Ovary (tissue), 9 donors: ENCODE measurements around the gene PEAK1. TPM values are rescaled to one million over a fixed set of nuclear protein-coding genes. Genes with fewer than 3 reads are reported as not detected.

Source experiments
- DNase-seq, 5 donors: peaks; one replicate each; pipeline ENCODE4 v3.0.0-alpha.2; 2019 to 2020
- H3K27ac ChIP-seq, 2 donors: fragments of 200-600 bp; one replicate each; pipeline versions ENCODE4 v1.5.1 to v1.8.0; 2019 to 2022
- H3K27me3 ChIP-seq: fragments of 200-600 bp; one replicate; pipeline ENCODE4 v1.8.0; 2022
- H3K36me3 ChIP-seq: fragments of 200-600 bp; sonication (generic); one replicate; pipeline ENCODE4 v1.5.1; 2019
- H3K4me1 ChIP-seq: one replicate; pipeline ENCODE4 v1.8.1; 2013; ENCODE audit warnings: mild to moderate bottlenecking, moderate library complexity; ENCODE audit not compliant: insufficient read depth
- H3K4me3 ChIP-seq: fragments of 200-600 bp; sonication (generic); one replicate; pipeline ENCODE4 v1.5.1; 2017
- H3K9me3 ChIP-seq, 2 donors: fragments of 200-600 bp in 1 of 2; sonication (generic) in 1 of 2; one replicate each; pipeline versions ENCODE4 v1.5.1 to v1.8.1; 2013 to 2019; ENCODE audit warnings: mild to moderate bottlenecking in 1 of 2, moderate library complexity in 1 of 2
- CTCF ChIP-seq, 3 donors: fragments of 450-650 bp in 2 of 3; fragments of 200-600 bp in 1 of 3; IDR thresholded peaks; one replicate each; pipeline versions ENCODE4 v1.5.1 to v1.8.0; 2016 to 2022; ENCODE audit warnings: antibody characterized with exemption in 3 of 3, mild to moderate bottlenecking in 1 of 3
- EP300 ChIP-seq: sonication (generic); formaldehyde crosslinking; IDR thresholded peaks from one replicate; pipeline ENCODE4 v1.6.1; 2017; ENCODE audit warnings: antibody characterized with exemption
- POLR2A ChIP-seq: fragments of 450-650 bp; IDR thresholded peaks from one replicate; pipeline ENCODE4 v1.6.1; 2017; ENCODE audit warnings: antibody characterized with exemption, mild to moderate bottlenecking, moderate library complexity
- WGBS, 3 donors: extraction: QIAGEN DNeasy Blood & Tissue Kit in 1 of 3; methylation state at CpG; one replicate each; pipeline versions ENCODE4 v1.1.5 to v1.1.7; 2013 to 2017; 5-methylcytosine and 5-hydroxymethylcytosine counted together
- intact Hi-C, 4 donors: fragments of 100-400 bp; cut with DNase I; formaldehyde crosslinking; loops; one replicate each; pipeline versions ENCODE4 v1.11.0 to v1.15.1; 2022 to 2023
- polyA plus RNA-seq, 2 donors: library from polyadenylated mRNA; stranded (reverse); fragments of 200-250 nt in 1 of 2; fragments of 350-450 nt in 1 of 2; fragmentation: Illumina TruSeq in 1 of 2; extraction: RNeasy Lipid Tissue Mini Kit (QIAGEN cat#74804) in 1 of 2; gene quantifications; one replicate each; pipeline ENCODE4 v1.2.3, GENCODE V29; 2013 to 2014
- total RNA-seq, 7 donors: library from RNA; depleted of rRNA in 2 of 7; stranded (reverse); fragments of >200 nt in 2 of 7; fragmentation: NEBNext Ultra II Directional in 3 of 7; extraction: Animal tissue kit (Norgen Biotek cat#: 25700) in 3 of 7; gene quantifications; one replicate each; pipeline versions ENCODE4 v1.1.0 to v1.2.4, GENCODE V29; 2016 to 2023
- donor health status: DM: no; HTN: no; CAD: no; lungs with moderate emphysema.
- donor health status: DM: no; HTN: no; CAD: no.
- donor health status: Bipolar disorder and iron deficiency.
- donor health status: DM: yes; HTN: yes; CAD: no.
- donor health status: DM: no; HTN: no; CAD: no.
- donor health status: DM: yes; HTN: yes; CAD: no.

The PEAK1 gene
- total and polyA plus RNA-seq, 9 donors = 6.6 to 48.4 (median 41.4) TPM

- DNase-seq = no peak
- H3K27ac ChIP-seq = no peak overlapping the region
- no peaks in the 10 kb centered on the region for H3K4me1 ChIP-seq
- H3K4me3 ChIP-seq = no peak overlapping the region
- 97 to 99% (median 98%) methylated on average over 2 of the region's 2 CpGs for WGBS, 3 donors
- no peaks in the 10 kb centered on the region for H3K9me3 ChIP-seq
- TF ChIP-seq CTCF (IDR thresholded peaks at IDR 0.05) (no peak), EP300 (no peak), POLR2A (no peak)
- no peaks in the 10 kb centered on the region for H3K36me3 ChIP-seq
- no peaks in the 10 kb centered on the region for H3K27me3 ChIP-seq
- intact Hi-C loops = no loop called here
Observed at GRCh38 chr15:77138167-77138522, 281.8 kb downstream of the PEAK1 start.

DNA sequence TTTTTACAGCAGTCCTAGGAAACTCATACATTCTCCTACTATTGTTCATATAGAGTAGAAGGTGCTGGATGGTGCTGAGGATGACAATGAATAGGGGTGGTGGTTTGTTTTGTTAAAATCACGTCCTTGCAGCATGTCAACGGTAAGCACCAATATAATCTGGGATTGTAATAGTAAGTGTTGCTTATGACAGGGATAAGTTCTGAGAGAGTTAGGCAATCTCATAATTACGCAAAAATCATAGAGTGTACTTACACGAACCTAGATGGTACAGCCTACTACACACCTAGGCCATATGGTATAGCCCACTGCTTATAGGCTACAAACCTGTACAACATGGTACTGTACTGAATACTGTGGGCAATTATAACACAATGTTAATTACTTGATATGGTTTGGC is 284.7 kb downstream of the PEAK1 start:
- TF ChIP-seq POLR2A (no peak), EP300 (no peak), CTCF (IDR thresholded peaks at IDR 0.05) (no peak)
- Histone ChIP-seq H3K36me3 (no peaks in the 10 kb centered on the region), H3K4me3 (no peak overlapping the region), H3K27ac (no peak overlapping the region), H3K4me1 (no peaks in the 10 kb centered on the region), H3K27me3 (no peaks in the 10 kb centered on the region), H3K9me3 (no peaks in the 10 kb centered on the region)
- intact Hi-C loops = no loop called here
- no peak for DNase-seq
- 94 to 97% (median 97%) methylated on average over 4 of the region's 4 CpGs for WGBS, 3 donors

- no peaks in the 10 kb centered on the region for H3K27me3 ChIP-seq
- H3K36me3 ChIP-seq = no peaks in the 10 kb centered on the region
- H3K4me1 ChIP-seq = no peaks in the 10 kb centered on the region
- H3K27ac ChIP-seq = no peak overlapping the region
- H3K9me3 ChIP-seq = no peaks in the 10 kb centered on the region
- no peak for DNase-seq
- no peak overlapping the region for H3K4me3 ChIP-seq
- TF ChIP-seq POLR2A (no peak), CTCF (IDR thresholded peaks at IDR 0.05) (no peak), EP300 (no peak)
- intact Hi-C loops = no loop called here
- WGBS, 3 donors = 96 to 100% (median 98%) methylated on average over 1 of the region's 1 CpG
Observed at GRCh38 chr15:77130315-77130930, 289.5 kb downstream of the PEAK1 start.

DNA sequence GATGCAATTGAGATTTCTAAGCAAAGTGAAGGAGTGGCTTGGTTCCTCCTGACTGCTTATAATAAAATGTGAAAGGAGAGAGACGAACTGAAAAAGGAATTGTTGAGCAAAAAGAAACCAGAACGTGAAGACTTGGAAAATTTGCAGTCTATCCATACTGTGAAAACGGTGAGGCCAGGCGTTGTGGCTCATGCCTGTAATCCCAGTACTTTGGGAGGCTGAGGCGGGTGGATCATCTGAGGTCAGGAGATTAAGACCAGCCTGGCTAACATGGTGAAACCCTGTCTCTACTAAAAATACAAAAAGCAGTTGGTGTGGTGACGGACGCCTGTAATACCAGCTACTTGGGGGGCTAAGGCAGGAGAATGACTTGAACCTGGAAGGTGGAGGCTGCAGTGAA is 292.3 kb downstream of the PEAK1 start:
- 92 to 95% (median 92%) methylated on average over 7 of the region's 7 CpGs for WGBS, 3 donors
- no peak overlapping the region for H3K4me3 ChIP-seq
- no peak for DNase-seq
- H3K9me3 ChIP-seq = no peaks in the 10 kb centered on the region
- no peaks in the 10 kb centered on the region for H3K4me1 ChIP-seq
- no peak for TF ChIP-seq EP300
- no peak for TF ChIP-seq POLR2A
- no peak for TF ChIP-seq CTCF (IDR thresholded peaks at IDR 0.05)
- H3K36me3 ChIP-seq = no peaks in the 10 kb centered on the region
- no peaks in the 10 kb centered on the region for H3K27me3 ChIP-seq
- intact Hi-C loops = no loop called here
- H3K27ac ChIP-seq = no peak overlapping the region
